Hypothalamus (tissue), 51 donors: Measurements from ENCODE around the gene TFAP2B.

Source experiments
- DNase-seq, 51 donors: peaks; one replicate each; lab custom pipeline; 2025; lab: John Stamatoyannopoulos, UW

TFAP2B gene

GRCh38 chr6:50818673-50819072, at the start of gene TFAP2B:
Gene TFAP2B (plus strand): TSS chr6:50818871. CDS start chr6:50818892, 21 bp downstream.
- DNase-seq: no peak

GRCh38 chr6:50778696-50779095, 40.0 kb upstream of the TFAP2B start:
- DNase-seq: no peak

- DNase-seq: no peak
Observed at GRCh38 chr6:50780382-50780781, 38.3 kb upstream of the TFAP2B start.

GRCh38 chr6:50785921-50786320, 32.8 kb upstream of the TFAP2B start:
- no peak for DNase-seq

- peak in 6 of 51 donors; percentile 1 to 20 (median 4) for DNase-seq
Observed at GRCh38 chr6:50791900-50792508, 26.7 kb upstream of the TFAP2B start.

GRCh38 chr6:50792771-50793170, 25.9 kb upstream of the TFAP2B start:
- no peak for DNase-seq

GRCh38 chr6:50795574-50795973, 23.1 kb upstream of the TFAP2B start:
- no peak for DNase-seq

GRCh38 chr6:50804283-50804682, 14.4 kb upstream of the TFAP2B start:
- DNase-seq: no peak

- DNase-seq: no peak
Observed at GRCh38 chr6:50807035-50807434, 11.6 kb upstream of the TFAP2B start.

GRCh38 chr6:50815436-50816114, 3.1 kb upstream of the TFAP2B start:
- no peak for DNase-seq

- DNase-seq: peak in 44 of 51 donors; percentile 1 to 79 (median 30)
Observed at GRCh38 chr6:50816115-50816675, 2.5 kb upstream of the TFAP2B start.

- no peak for DNase-seq
Observed at GRCh38 chr6:50816947-50817645, 1.6 kb upstream of the TFAP2B start.

GRCh38 chr6:50817646-50817950, 1.1 kb upstream of the TFAP2B start:
- DNase-seq: no peak

GRCh38 chr6:50818020-50818419, 651 bp upstream of the TFAP2B start:
- no peak for DNase-seq

GRCh38 chr6:50819466-50819903, 814 bp downstream of the TFAP2B start:
- no peak for DNase-seq

GRCh38 chr6:50819904-50820868, 1.5 kb downstream of the TFAP2B start:
- DNase-seq: no peak

- DNase-seq: no peak
Observed at GRCh38 chr6:50820869-50821264, 2.2 kb downstream of the TFAP2B start.

GRCh38 chr6:50821441-50822077, 2.9 kb downstream of the TFAP2B start:
- DNase-seq: peak in 1 of 51 donors; percentile 0

GRCh38 chr6:50822078-50822476, 3.4 kb downstream of the TFAP2B start:
- DNase-seq: no peak
